HepG2 (cell line): Measurements from ENCODE around the gene ENGASE. TPM values are rescaled to one million over a fixed set of nuclear protein-coding genes. Genes with fewer than 3 reads are reported as not detected.

Experiments
- PAWR ChIP-seq: sonication (generic); formaldehyde crosslinking; IDR thresholded peaks from 2 replicates; pipeline ENCODE4 v1.4.0; 2020; ENCODE audit warnings: missing genetic modification reagents, mild to moderate bottlenecking, borderline replicate concordance
- polyA plus RNA-seq, 8 experiments: library from polyadenylated mRNA; depleted of rRNA in 3 of 8; stranded (reverse) in 7 of 8; unstranded in 1 of 8; fragments of >200 nt; fragmentation: Illumina TruSeq in 4 of 8; extraction: Trizol in 4 of 8; gene quantifications; 2 replicates each; pipeline versions ENCODE4 v1.2.1 to v1.2.3, GENCODE V29; 2011 to 2016; ENCODE audit warnings: low read depth in 4 of 8, missing spikeins in 1 of 8, mixed read lengths in 1 of 8; ENCODE audit not compliant: insufficient read depth in 1 of 8
- total RNA-seq, 5 experiments: library from RNA; depleted of rRNA; stranded (reverse); fragments of >200 nt; fragmentation: Illumina TruSeq; extraction: Trizol; gene quantifications; 2 replicates each; pipeline ENCODE4 v1.2.3, GENCODE V29; 2016; ENCODE audit warnings: low read depth in 1 of 5
- TF ChIP-seq, protein P1 (sequence below): IDR thresholded peaks from 2 replicates; pipeline ENCODE4 v1.6.1; 2016; ENCODE audit warnings: low read depth, missing genetic modification reagents, missing compliant biosample characterization
- TF ChIP-seq, protein P2 (sequence below): fragments of 450-650 bp; IDR thresholded peaks from 2 replicates; pipeline ENCODE4 v1.6.1; 2017; ENCODE audit warnings: mild to moderate bottlenecking

ENGASE gene
- total and polyA plus RNA-seq, 2 of the 13 experiments (the other 11 are each of a cell fraction or from before 2014, with no cell fraction given), result 10.6 to 18.1 TPM

DNA sequence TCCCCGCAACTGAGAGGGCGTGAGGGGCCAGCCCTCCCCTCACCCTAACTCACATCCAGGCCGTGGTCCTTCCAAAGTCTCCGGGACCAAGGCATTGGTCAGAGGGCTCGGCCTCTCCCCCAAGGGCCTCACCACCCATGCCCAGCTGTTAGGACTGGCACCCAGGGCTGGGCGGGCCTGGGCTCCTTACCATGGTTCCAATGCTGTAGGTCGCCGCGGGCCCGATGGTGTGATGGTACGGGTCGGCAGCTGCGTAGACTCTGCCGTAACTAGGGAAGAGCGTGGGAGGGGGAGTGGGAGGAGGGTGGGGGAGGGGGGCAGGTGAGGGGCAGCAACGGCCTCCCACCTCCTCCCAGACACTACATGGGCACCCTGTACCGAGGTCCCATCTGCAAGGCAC lies 19.6 kb downstream of the ENGASE start (continued):
- TF ChIP-seq, protein P1, sequence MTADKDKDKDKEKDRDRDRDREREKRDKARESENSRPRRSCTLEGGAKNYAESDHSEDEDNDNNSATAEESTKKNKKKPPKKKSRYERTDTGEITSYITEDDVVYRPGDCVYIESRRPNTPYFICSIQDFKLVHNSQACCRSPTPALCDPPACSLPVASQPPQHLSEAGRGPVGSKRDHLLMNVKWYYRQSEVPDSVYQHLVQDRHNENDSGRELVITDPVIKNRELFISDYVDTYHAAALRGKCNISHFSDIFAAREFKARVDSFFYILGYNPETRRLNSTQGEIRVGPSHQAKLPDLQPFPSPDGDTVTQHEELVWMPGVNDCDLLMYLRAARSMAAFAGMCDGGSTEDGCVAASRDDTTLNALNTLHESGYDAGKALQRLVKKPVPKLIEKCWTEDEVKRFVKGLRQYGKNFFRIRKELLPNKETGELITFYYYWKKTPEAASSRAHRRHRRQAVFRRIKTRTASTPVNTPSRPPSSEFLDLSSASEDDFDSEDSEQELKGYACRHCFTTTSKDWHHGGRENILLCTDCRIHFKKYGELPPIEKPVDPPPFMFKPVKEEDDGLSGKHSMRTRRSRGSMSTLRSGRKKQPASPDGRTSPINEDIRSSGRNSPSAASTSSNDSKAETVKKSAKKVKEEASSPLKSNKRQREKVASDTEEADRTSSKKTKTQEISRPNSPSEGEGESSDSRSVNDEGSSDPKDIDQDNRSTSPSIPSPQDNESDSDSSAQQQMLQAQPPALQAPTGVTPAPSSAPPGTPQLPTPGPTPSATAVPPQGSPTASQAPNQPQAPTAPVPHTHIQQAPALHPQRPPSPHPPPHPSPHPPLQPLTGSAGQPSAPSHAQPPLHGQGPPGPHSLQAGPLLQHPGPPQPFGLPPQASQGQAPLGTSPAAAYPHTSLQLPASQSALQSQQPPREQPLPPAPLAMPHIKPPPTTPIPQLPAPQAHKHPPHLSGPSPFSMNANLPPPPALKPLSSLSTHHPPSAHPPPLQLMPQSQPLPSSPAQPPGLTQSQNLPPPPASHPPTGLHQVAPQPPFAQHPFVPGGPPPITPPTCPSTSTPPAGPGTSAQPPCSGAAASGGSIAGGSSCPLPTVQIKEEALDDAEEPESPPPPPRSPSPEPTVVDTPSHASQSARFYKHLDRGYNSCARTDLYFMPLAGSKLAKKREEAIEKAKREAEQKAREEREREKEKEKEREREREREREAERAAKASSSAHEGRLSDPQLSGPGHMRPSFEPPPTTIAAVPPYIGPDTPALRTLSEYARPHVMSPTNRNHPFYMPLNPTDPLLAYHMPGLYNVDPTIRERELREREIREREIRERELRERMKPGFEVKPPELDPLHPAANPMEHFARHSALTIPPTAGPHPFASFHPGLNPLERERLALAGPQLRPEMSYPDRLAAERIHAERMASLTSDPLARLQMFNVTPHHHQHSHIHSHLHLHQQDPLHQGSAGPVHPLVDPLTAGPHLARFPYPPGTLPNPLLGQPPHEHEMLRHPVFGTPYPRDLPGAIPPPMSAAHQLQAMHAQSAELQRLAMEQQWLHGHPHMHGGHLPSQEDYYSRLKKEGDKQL (CRISPR knock-in tag), result no peak
- TF ChIP-seq PAWR (CRISPR knock-in tag), result no peak
- TF ChIP-seq, protein P2, sequence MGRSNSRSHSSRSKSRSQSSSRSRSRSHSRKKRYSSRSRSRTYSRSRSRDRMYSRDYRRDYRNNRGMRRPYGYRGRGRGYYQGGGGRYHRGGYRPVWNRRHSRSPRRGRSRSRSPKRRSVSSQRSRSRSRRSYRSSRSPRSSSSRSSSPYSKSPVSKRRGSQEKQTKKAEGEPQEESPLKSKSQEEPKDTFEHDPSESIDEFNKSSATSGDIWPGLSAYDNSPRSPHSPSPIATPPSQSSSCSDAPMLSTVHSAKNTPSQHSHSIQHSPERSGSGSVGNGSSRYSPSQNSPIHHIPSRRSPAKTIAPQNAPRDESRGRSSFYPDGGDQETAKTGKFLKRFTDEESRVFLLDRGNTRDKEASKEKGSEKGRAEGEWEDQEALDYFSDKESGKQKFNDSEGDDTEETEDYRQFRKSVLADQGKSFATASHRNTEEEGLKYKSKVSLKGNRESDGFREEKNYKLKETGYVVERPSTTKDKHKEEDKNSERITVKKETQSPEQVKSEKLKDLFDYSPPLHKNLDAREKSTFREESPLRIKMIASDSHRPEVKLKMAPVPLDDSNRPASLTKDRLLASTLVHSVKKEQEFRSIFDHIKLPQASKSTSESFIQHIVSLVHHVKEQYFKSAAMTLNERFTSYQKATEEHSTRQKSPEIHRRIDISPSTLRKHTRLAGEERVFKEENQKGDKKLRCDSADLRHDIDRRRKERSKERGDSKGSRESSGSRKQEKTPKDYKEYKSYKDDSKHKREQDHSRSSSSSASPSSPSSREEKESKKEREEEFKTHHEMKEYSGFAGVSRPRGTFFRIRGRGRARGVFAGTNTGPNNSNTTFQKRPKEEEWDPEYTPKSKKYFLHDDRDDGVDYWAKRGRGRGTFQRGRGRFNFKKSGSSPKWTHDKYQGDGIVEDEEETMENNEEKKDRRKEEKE, result no peak
